ENCODE results near the gene SLC28A3. TPM values are rescaled to one million over a fixed set of nuclear protein-coding genes. Genes with fewer than 3 reads are reported as not detected.

SLC28A3 gene
- total RNA-seq, 2 experiments from 2014 or later: 0.23 to 0.31 TPM

DNA sequence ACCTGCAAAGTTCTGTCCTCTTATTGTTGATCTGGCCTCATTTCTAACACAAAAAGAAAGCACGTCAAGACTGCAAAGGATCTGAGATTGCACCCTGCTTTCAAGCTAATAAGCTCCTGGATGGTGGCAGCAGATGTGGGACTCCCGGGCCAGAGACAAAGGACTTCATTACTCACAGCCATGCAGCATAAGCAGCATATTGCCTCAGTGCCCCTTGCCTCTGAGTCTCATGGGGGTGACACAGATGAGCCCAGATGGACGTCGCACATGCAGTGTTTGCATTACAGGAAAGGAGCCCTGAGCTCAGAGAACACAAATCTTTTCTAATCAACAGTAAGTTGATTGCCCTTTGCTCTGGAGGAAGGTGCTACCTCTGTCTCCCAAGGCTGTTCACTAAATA, 105.0 kb downstream of the SLC28A3 start:
- DNase-seq (no peak), ATAC-seq (no peak)
- no peak overlapping the region for H3K27ac Mint-ChIP-seq
- intact Hi-C loops (cut with micrococcal nuclease): no loop called here
- no peaks in the 10 kb centered on the region for H3K9me3 Mint-ChIP-seq
- TF ChIP-seq, protein P1, sequence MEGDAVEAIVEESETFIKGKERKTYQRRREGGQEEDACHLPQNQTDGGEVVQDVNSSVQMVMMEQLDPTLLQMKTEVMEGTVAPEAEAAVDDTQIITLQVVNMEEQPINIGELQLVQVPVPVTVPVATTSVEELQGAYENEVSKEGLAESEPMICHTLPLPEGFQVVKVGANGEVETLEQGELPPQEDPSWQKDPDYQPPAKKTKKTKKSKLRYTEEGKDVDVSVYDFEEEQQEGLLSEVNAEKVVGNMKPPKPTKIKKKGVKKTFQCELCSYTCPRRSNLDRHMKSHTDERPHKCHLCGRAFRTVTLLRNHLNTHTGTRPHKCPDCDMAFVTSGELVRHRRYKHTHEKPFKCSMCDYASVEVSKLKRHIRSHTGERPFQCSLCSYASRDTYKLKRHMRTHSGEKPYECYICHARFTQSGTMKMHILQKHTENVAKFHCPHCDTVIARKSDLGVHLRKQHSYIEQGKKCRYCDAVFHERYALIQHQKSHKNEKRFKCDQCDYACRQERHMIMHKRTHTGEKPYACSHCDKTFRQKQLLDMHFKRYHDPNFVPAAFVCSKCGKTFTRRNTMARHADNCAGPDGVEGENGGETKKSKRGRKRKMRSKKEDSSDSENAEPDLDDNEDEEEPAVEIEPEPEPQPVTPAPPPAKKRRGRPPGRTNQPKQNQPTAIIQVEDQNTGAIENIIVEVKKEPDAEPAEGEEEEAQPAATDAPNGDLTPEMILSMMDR (IDR thresholded peaks at IDR 0.05): no peak
- peaks cover 13% of the 10 kb centered on the region for H3K27me3 Mint-ChIP-seq
- no peak overlapping the region for H3K4me3 Mint-ChIP-seq
- H3K36me3 Mint-ChIP-seq (ENCODE audit: low read depth): no peaks in the 10 kb centered on the region
- H3K4me1 Mint-ChIP-seq (ENCODE audit: low read depth): no peaks in the 10 kb centered on the region
- ChIA-PET POLR2A (no interaction called here), CTCF (no interaction called here)

DNA sequence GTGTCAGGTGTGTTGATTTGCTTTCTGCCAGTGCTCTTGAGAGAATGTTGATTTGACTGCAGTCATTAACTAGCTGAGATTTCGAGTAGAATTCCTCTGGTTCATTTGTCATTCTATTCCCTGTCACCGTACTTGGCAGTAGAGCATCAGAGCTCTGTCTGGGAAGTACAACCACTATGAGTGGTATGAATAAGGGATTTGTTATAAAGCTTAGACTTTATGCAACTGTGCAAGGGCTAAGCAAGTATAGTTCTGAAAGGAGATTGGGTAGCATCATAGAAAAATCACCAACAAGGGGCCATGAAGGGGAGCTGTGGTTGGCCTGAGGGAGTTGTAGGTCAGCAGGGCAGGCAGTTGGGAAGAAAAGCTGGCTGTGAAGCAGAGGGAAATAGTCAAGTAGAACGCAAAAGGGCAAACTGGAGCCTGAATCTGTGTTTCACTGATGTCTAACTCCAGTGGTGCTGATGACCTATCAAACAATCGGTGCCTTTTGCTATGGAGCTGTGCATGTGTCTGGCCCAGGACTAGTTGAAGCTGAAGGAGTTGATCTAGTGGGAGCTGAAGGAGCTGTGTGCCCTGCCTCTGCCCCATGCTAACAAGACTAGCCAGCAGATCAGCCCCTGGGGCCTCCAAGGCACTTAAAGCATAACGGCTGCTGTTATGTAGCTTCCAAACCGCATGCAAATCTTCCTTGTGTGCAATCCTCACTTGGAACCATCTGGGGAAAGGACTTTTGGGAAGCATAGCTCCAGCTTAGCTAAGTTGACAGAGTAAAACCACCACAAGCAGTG, 110.0 kb downstream of the SLC28A3 start:
- ATAC-seq: no peak
- no peak overlapping the region for H3K4me3 Mint-ChIP-seq
- DNase-seq: no peak
- intact Hi-C loops (cut with micrococcal nuclease): no loop called here
- ChIA-PET POLR2A (no interaction called here), CTCF (interaction anchor here (0.8 to 3.2 kb wide), 5 partner anchors 20 to 284 kb away, joined by 3 to 11 read pairs (median 5); no protein-coding TSS in a partner anchor)
- H3K9me3 Mint-ChIP-seq: no peaks in the 10 kb centered on the region
- no peaks in the 10 kb centered on the region for H3K4me1 Mint-ChIP-seq (ENCODE audit: low read depth)
- no peaks in the 10 kb centered on the region for H3K36me3 Mint-ChIP-seq (ENCODE audit: low read depth)
- H3K27me3 Mint-ChIP-seq: peaks cover 3% of the 10 kb centered on the region
- TF ChIP-seq, protein P1 (IDR thresholded peaks at IDR 0.05): no peak
- H3K27ac Mint-ChIP-seq: no peak overlapping the region

- no peaks in the 10 kb centered on the region for H3K36me3 Mint-ChIP-seq (ENCODE audit: low read depth)
- ATAC-seq: no peak
- no peak overlapping the region for H3K4me3 Mint-ChIP-seq
- TF ChIP-seq, protein P1 (IDR thresholded peaks at IDR 0.05): no peak
- CTCF ChIA-PET: interaction anchor here (1.2 to 3.2 kb wide), 2 partner anchors 32 to 57 kb away, joined by 6 to 11 read pairs; no protein-coding TSS in a partner anchor
- no peak for DNase-seq
- no peak overlapping the region for H3K27ac Mint-ChIP-seq
- H3K9me3 Mint-ChIP-seq: no peaks in the 10 kb centered on the region
- peaks cover 6% of the 10 kb centered on the region for H3K27me3 Mint-ChIP-seq
- POLR2A ChIA-PET: no interaction called here
- H3K4me1 Mint-ChIP-seq (ENCODE audit: low read depth): no peaks in the 10 kb centered on the region
- intact Hi-C loops (cut with micrococcal nuclease): no loop called here
These were observed 111.4 kb downstream of the SLC28A3 start for GRCh38 chr9:84229191-84229590.

GRCh38 chr9:84228130-84228720, 112.3 kb downstream of the SLC28A3 start:
- no peaks in the 10 kb centered on the region for H3K36me3 Mint-ChIP-seq (ENCODE audit: low read depth)
- ATAC-seq (no peak), DNase-seq (no peak)
- CTCF ChIA-PET: interaction anchor here (3.2 kb wide), 1 partner anchor 33 kb away, joined by 11 read pairs; no protein-coding TSS in a partner anchor
- no peak overlapping the region for H3K4me3 Mint-ChIP-seq
- POLR2A ChIA-PET: no interaction called here
- peaks cover 8% of the 10 kb centered on the region for H3K27me3 Mint-ChIP-seq
- no peaks in the 10 kb centered on the region for H3K9me3 Mint-ChIP-seq
- TF ChIP-seq, protein P1 (IDR thresholded peaks at IDR 0.05): no peak
- no peaks in the 10 kb centered on the region for H3K4me1 Mint-ChIP-seq (ENCODE audit: low read depth)
- no peak overlapping the region for H3K27ac Mint-ChIP-seq
- intact Hi-C loops (cut with micrococcal nuclease): no loop called here

DNA sequence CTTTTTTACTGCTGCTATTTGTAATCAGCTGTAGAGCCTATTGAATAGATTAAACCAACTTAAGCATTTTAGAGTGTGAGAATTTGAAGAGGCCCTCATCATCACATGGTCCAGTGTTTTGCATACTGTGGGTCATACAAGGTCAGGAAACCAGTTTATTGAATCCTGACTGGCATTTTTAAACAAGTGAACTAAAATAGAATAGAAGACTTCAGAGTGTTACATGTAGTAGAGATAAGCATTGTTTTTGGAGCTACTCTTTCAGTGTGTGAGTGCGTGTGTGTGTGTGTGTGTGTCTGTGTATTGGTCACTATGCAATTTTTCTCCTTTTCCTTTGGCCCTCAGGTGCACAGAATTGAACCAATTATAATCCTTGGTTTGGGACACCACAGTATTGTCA, 114.4 kb downstream of the SLC28A3 start:
- H3K36me3 Mint-ChIP-seq (ENCODE audit: low read depth): no peaks in the 10 kb centered on the region
- no peak overlapping the region for H3K27ac Mint-ChIP-seq
- ChIA-PET CTCF (interaction anchor here (0.6 kb wide), 1 partner anchor 395 kb away, joined by 3 read pairs; no protein-coding TSS in a partner anchor), POLR2A (interaction anchor here (1.2 kb wide), 1 partner anchor 10 kb away, joined by 5 read pairs; no protein-coding TSS in a partner anchor)
- no peak for ATAC-seq
- TF ChIP-seq, protein P1 (IDR thresholded peaks at IDR 0.05): no peak
- no peak overlapping the region for H3K4me3 Mint-ChIP-seq
- DNase-seq: no peak
- H3K4me1 Mint-ChIP-seq (ENCODE audit: low read depth): no peaks in the 10 kb centered on the region
- peaks cover 7% of the 10 kb centered on the region for H3K27me3 Mint-ChIP-seq
- intact Hi-C loops (cut with micrococcal nuclease): no loop called here
- H3K9me3 Mint-ChIP-seq: peaks cover 7% of the 10 kb centered on the region

Measured in activated CD8-positive, alpha-beta T cell treated with anti-CD3 and anti-CD28 coated beads for 36 hours (primary cell).